Measurements from ENCODE around the gene RPA3.

Gene RPA3

DNA sequence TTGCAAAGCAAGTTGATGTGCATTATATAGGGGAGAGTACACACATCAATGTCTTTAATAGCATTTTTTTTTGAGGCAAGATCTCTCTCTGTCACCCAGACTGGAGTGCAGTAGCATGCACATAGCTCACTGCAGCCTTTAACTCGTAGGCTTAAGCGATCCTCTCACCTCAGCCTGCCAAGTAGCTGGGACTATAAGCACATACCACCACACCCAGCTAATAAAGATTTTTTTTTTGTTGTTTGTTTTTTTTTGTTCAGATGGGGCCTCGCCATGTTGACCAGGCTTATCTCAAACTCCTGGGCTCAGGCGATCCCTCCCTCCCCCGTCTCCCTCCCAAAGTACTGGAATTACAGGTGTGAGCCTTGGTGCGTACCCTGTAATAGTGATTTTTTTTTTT lies 76.3 kb downstream of the RPA3 start:
- Mint-ChIP-seq H3K27ac (no peak overlapping the region), H3K36me3 (ENCODE audit: low read depth) (peaks cover 20% of the 10 kb centered on the region), H3K27me3 (ENCODE audit: low read depth) (no peaks in the 10 kb centered on the region), H3K9me3 (no peaks in the 10 kb centered on the region), H3K4me3 (peak overlapping the region; percentile 90), H3K4me1 (ENCODE audit: low read depth) (peaks cover 35% of the 10 kb centered on the region)
- no peak for DNase-seq (ENCODE audit: low spot score)

DNA sequence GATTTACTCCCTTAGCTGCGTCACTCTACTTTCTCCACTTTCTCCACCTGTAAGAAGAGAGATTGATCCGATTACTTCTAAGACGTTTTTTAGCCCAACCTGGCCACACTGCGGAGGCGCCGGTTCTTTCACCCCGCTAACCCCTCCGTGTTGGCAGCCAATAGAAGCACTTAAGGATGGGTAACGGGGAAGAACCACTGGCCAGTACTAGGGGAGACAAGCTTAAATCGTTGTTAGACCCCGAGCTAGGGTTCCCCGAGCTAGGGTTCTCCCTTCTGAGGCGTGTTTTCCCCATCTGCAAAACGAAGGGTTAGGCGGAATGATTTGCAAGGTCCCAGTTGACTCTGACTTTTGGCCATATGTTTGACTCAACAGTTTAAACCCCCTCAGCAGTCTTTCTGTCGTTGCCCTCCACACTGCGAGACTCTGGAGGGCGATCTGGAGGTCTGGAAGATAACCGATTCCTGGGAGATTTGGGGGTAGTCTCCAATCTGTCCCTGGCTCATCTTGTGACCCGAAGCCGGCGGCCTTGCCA lies 77.2 kb downstream of the RPA3 start:
- H3K4me3 Mint-ChIP-seq, result peak overlapping the region; percentile 90
- H3K27me3 Mint-ChIP-seq (ENCODE audit: low read depth), result no peaks in the 10 kb centered on the region
- H3K27ac Mint-ChIP-seq, result peak overlapping the region; percentile 94
- no peaks in the 10 kb centered on the region for H3K9me3 Mint-ChIP-seq
- DNase-seq (ENCODE audit: low spot score), result no peak
- peaks cover 35% of the 10 kb centered on the region for H3K4me1 Mint-ChIP-seq (ENCODE audit: low read depth)
- H3K36me3 Mint-ChIP-seq (ENCODE audit: low read depth), result peaks cover 23% of the 10 kb centered on the region

GRCh38 chr7:7640221-7641128 lies 77.9 kb downstream of the RPA3 start, which contains the start of gene UMAD1:
Gene UMAD1 (plus strand): TSS chr7:7640752. CDS start chr7:7673372, 32,620 bp downstream.
- Mint-ChIP-seq H3K9me3 (no peaks in the 10 kb centered on the region), H3K4me1 (ENCODE audit: low read depth) (peaks cover 35% of the 10 kb centered on the region), H3K27me3 (ENCODE audit: low read depth) (no peaks in the 10 kb centered on the region), H3K36me3 (ENCODE audit: low read depth) (peaks cover 23% of the 10 kb centered on the region), H3K27ac (peak within 1 kb of the TSS; percentile 94), H3K4me3 (peak within 1 kb of the TSS; percentile 90)
- peak; percentile 99 for DNase-seq (ENCODE audit: low spot score)

GRCh38 chr7:7639847-7640220 lies 78.6 kb downstream of the RPA3 start:
- Mint-ChIP-seq H3K27ac (peak overlapping the region; percentile 94), H3K27me3 (ENCODE audit: low read depth) (no peaks in the 10 kb centered on the region), H3K4me3 (peak overlapping the region; percentile 90), H3K36me3 (ENCODE audit: low read depth) (peaks cover 23% of the 10 kb centered on the region), H3K4me1 (ENCODE audit: low read depth) (peaks cover 35% of the 10 kb centered on the region), H3K9me3 (no peaks in the 10 kb centered on the region)
- DNase-seq (ENCODE audit: low spot score), result peak; percentile 64

DNA sequence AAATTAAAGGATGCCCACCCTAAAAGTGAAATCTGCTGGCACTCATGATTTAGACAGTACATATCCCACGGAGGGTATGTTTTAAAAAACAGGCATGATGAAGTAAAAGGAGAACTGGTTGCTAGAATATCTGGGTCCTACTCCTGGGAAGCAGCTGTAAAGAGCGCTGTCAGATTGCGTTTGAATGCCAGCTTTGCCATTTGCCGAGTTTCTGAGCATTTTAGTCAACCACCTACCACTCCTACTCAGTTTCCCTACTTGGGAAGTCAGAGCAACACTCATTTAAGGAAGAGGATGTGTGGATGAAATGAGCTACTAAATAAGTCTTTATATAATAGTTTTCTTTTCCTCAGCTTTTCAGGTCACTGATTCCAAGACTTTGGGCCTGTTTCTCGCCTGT lies 79.0 kb downstream of the RPA3 start:
- Mint-ChIP-seq H3K27ac (peak overlapping the region; percentile 94), H3K4me1 (ENCODE audit: low read depth) (peaks cover 35% of the 10 kb centered on the region), H3K4me3 (peak overlapping the region; percentile 90), H3K9me3 (no peaks in the 10 kb centered on the region), H3K27me3 (ENCODE audit: low read depth) (no peaks in the 10 kb centered on the region), H3K36me3 (ENCODE audit: low read depth) (peaks cover 23% of the 10 kb centered on the region)
- no peak for DNase-seq (ENCODE audit: low spot score)

- no peak for DNase-seq (ENCODE audit: low spot score)
- Mint-ChIP-seq H3K4me1 (ENCODE audit: low read depth) (no peaks in the 10 kb centered on the region), H3K27me3 (ENCODE audit: low read depth) (no peaks in the 10 kb centered on the region), H3K4me3 (no peak overlapping the region), H3K9me3 (peaks cover 13% of the 10 kb centered on the region), H3K36me3 (ENCODE audit: low read depth) (peaks cover 4% of the 10 kb centered on the region), H3K27ac (no peak overlapping the region)
Observed at GRCh38 chr7:7630626-7631329, 87.6 kb downstream of the RPA3 start.

GRCh38 chr7:7628476-7628875 lies 89.9 kb downstream of the RPA3 start:
- no peak for DNase-seq (ENCODE audit: low spot score)
- Mint-ChIP-seq H3K36me3 (ENCODE audit: low read depth) (peaks cover 3% of the 10 kb centered on the region), H3K9me3 (peaks cover 14% of the 10 kb centered on the region), H3K4me3 (no peak overlapping the region), H3K4me1 (ENCODE audit: low read depth) (no peaks in the 10 kb centered on the region), H3K27me3 (ENCODE audit: low read depth) (peaks cover 3% of the 10 kb centered on the region), H3K27ac (no peak overlapping the region)

- no peak overlapping the region for H3K27ac Mint-ChIP-seq
- H3K36me3 Mint-ChIP-seq (ENCODE audit: low read depth), result no peaks in the 10 kb centered on the region
- peaks cover under 1% of the 10 kb centered on the region for H3K9me3 Mint-ChIP-seq
- DNase-seq (ENCODE audit: low spot score), result no peak
- no peak overlapping the region for H3K4me3 Mint-ChIP-seq
- H3K4me1 Mint-ChIP-seq (ENCODE audit: low read depth), result peaks cover 2% of the 10 kb centered on the region
- peaks cover 3% of the 10 kb centered on the region for H3K27me3 Mint-ChIP-seq (ENCODE audit: low read depth)
Observed at GRCh38 chr7:7620644-7621210, 97.7 kb downstream of the RPA3 start.

DNA sequence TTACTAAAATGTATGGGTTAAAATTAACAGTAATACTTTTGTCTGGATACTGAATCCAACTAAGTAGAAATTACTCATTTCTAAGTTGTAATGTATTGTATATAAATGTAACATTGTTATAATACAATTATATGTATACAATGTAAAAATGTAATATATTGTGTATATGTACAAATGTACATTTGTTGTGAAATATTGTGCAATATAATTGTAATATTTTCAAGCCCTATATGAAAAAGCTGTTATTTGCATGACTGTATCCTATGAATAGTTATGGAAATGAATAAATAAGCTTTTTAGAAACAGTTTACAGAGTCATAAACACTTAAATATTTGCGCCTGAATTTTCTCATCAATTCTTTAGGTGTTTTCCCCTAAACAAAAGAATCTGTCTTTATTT lies 98.2 kb downstream of the RPA3 start:
- H3K27ac Mint-ChIP-seq, result no peak overlapping the region

DNA sequence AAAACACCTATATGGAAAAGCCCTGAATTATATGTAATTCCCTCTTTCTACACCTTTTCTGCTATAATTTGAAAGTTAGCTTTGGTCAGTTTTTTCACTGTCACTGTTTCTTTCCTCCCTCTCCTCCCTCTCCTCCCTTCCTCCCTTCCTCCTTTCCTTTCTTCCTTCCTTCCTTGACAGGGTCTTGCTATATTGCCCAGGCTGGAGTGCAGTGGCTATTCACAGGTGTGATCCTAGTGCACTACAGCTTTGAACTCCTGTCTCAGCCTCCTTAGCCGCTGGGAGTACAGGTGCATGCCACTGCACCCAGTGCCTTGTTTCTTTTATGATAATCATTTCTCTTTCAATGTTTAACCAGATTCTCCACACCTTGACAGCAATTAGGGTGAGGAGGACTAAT lies 100.0 kb downstream of the RPA3 start:
- no peak overlapping the region for H3K4me3 Mint-ChIP-seq
- H3K27me3 Mint-ChIP-seq (ENCODE audit: low read depth), result no peaks in the 10 kb centered on the region

More for the DNA sequence above, 98.2 kb downstream of the RPA3 start:
- Mint-ChIP-seq H3K4me3 (no peak overlapping the region), H3K4me1 (ENCODE audit: low read depth) (peaks cover 2% of the 10 kb centered on the region), H3K9me3 (no peaks in the 10 kb centered on the region), H3K27me3 (ENCODE audit: low read depth) (peaks cover 3% of the 10 kb centered on the region), H3K36me3 (ENCODE audit: low read depth) (no peaks in the 10 kb centered on the region)
- no peak for DNase-seq (ENCODE audit: low spot score)

GRCh38 chr7:7617550-7617949 lies 100.9 kb downstream of the RPA3 start:
- Mint-ChIP-seq H3K27ac (no peak overlapping the region), H3K27me3 (ENCODE audit: low read depth) (no peaks in the 10 kb centered on the region), H3K36me3 (ENCODE audit: low read depth) (no peaks in the 10 kb centered on the region), H3K4me3 (no peak overlapping the region), H3K4me1 (ENCODE audit: low read depth) (peaks cover 2% of the 10 kb centered on the region), H3K9me3 (no peaks in the 10 kb centered on the region)
- DNase-seq (ENCODE audit: low spot score), result no peak

More for the DNA sequence above, 100.0 kb downstream of the RPA3 start:
- no peaks in the 10 kb centered on the region for H3K9me3 Mint-ChIP-seq
- DNase-seq (ENCODE audit: low spot score), result no peak
- no peaks in the 10 kb centered on the region for H3K36me3 Mint-ChIP-seq (ENCODE audit: low read depth)
- H3K4me1 Mint-ChIP-seq (ENCODE audit: low read depth), result peaks cover 2% of the 10 kb centered on the region
- no peak overlapping the region for H3K27ac Mint-ChIP-seq

- Mint-ChIP-seq H3K4me1 (ENCODE audit: low read depth) (peaks cover 2% of the 10 kb centered on the region), H3K9me3 (no peaks in the 10 kb centered on the region), H3K27ac (no peak overlapping the region), H3K36me3 (ENCODE audit: low read depth) (no peaks in the 10 kb centered on the region), H3K27me3 (ENCODE audit: low read depth) (no peaks in the 10 kb centered on the region), H3K4me3 (no peak overlapping the region)
- no peak for DNase-seq (ENCODE audit: low spot score)
Observed at GRCh38 chr7:7614018-7614741, 104.2 kb downstream of the RPA3 start.

DNA sequence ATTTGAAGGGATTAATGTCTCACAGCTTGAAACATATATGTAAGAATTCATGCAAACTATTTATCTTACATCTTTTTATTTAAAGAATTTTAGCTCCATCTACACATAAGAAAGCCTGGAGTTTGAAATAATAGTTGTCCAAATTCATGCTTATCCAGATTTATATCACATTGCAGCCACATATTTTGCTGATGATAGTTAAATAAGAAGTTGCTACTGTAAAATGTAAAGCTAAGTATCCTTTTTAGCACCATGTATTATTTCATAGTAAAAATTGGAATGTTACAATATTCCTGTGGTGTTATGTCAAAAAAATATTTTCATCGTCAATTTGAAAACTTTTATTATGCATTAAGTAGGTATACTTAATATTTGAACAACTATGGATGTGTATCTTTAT lies 105.2 kb downstream of the RPA3 start:
- H3K4me3 Mint-ChIP-seq, result no peak overlapping the region
- DNase-seq (ENCODE audit: low spot score), result no peak
- H3K27me3 Mint-ChIP-seq (ENCODE audit: low read depth), result no peaks in the 10 kb centered on the region
- no peak overlapping the region for H3K27ac Mint-ChIP-seq
- H3K4me1 Mint-ChIP-seq (ENCODE audit: low read depth), result peaks cover 2% of the 10 kb centered on the region
- H3K36me3 Mint-ChIP-seq (ENCODE audit: low read depth), result no peaks in the 10 kb centered on the region
- no peaks in the 10 kb centered on the region for H3K9me3 Mint-ChIP-seq
